ENCODE data around the gene CCDC152.
A peak's percentile ranks its signal among the peaks of the same experiment; 100 is the strongest.

Gene CCDC152

DNA sequence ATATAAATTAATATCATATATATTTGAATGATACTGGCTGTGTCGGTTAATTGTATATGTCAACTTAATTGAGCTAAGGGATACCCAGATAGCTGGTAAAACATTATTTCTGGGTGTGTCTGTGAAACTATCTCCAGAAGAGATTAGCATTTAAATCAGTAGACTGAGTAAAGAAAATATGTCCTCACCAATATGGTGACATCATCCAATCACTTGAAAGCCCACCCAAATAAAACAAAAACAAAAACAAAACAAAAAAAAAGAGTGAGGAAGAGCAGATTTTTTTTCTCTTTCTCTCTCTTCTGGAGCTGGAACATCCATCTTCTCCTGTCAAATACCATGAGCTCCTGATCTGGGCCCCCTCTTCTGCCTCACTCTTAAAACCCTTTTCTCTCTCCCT, 15.7 kb upstream of the CCDC152 start:
- TF ChIP-seq ZFX (IDR thresholded peaks at IDR 0.05), result no peak
- TF ChIP-seq, protein P1, sequence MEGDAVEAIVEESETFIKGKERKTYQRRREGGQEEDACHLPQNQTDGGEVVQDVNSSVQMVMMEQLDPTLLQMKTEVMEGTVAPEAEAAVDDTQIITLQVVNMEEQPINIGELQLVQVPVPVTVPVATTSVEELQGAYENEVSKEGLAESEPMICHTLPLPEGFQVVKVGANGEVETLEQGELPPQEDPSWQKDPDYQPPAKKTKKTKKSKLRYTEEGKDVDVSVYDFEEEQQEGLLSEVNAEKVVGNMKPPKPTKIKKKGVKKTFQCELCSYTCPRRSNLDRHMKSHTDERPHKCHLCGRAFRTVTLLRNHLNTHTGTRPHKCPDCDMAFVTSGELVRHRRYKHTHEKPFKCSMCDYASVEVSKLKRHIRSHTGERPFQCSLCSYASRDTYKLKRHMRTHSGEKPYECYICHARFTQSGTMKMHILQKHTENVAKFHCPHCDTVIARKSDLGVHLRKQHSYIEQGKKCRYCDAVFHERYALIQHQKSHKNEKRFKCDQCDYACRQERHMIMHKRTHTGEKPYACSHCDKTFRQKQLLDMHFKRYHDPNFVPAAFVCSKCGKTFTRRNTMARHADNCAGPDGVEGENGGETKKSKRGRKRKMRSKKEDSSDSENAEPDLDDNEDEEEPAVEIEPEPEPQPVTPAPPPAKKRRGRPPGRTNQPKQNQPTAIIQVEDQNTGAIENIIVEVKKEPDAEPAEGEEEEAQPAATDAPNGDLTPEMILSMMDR (conservative IDR thresholded peaks at IDR 0.05), result no peak
- no peak overlapping the region for H3K27ac ChIP-seq

DNA sequence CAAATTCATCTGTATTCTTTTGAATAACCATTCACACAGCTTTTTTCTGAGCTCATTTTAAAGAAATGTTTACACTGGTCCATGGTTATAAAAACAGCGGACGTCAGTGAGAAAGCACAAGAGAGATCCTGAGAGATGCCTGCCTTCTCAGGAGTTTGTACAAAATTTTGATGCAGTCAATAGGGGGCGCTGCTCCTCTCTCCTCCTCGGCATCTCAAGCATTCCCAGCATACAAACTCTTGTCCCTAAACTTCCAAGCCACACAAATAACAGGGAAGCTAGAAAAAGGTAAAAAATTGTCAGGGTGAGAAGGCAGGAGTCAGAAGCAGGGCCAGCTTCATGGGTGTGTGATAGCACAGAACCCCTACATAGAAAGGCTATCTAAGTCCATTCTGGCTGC, 11.2 kb upstream of the CCDC152 start:
- H3K27ac ChIP-seq, result no peak overlapping the region
- TF ChIP-seq, protein P1 (conservative IDR thresholded peaks at IDR 0.05), result peak; percentile 65
- TF ChIP-seq ZFX (IDR thresholded peaks at IDR 0.05), result no peak

DNA sequence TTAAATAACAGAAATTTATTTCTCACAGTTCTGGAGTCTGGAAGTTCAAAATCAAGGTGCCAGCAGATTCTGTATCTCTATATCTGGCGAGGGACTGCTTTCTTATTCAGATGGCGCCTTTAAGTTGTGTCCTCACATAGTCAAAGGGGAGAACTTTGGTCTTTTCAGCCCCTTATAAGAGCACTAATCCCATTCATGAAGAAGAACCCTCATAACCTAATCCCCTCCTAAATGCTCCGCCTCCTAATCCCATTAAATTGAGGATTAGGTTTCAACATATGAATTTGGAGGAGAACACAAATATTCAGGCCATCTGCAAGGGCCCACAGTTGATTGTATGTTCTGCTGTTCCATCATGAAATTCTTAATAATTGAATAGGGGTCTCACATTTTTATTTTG, 10.8 kb upstream of the CCDC152 start:
- no peak overlapping the region for H3K27ac ChIP-seq
- no peak for TF ChIP-seq ZFX (IDR thresholded peaks at IDR 0.05)
- TF ChIP-seq, protein P1 (conservative IDR thresholded peaks at IDR 0.05), result no peak

DNA sequence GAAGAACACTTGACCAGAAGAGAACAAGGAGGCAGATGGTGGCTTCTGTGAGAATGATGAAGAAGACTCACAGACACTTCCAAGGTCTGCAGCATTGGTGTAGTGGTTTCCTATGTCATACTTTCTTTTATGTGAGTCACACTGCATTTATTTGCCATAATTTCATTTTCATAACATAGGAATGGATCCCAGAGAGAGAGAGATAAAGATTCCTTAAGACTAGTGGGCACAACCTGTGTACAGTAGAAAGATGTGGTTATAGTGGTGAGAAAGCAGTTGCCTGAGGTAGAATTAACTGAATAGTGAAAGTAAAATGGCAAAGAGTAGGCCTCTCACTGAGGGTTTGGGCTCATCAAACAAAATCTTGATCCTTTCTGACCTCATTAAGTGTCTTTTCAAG, 7.6 kb upstream of the CCDC152 start:
- H3K27ac ChIP-seq, result no peak overlapping the region
- TF ChIP-seq, protein P1 (conservative IDR thresholded peaks at IDR 0.05), result no peak
- TF ChIP-seq ZFX (IDR thresholded peaks at IDR 0.05), result no peak

DNA sequence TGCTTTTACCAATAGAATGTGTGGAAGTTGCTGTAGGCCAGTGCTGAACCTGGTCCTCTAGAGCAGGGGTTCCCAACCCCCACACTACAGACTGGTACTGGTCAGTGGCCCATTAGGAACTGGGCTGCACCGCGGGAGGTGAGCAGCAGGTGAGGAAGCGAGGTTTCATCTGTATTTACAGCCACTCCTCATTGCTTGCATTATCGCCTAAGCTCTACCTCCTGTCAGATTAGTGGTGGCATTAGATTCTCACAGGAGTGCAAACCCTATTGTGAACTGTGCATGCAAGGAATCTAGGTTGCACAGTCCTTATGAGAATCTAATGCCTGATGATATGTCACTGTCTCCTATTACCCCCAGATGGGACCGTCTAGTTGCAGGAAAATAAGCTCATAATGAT, 6.1 kb upstream of the CCDC152 start:
- TF ChIP-seq, protein P1 (conservative IDR thresholded peaks at IDR 0.05), result no peak
- TF ChIP-seq ZFX (IDR thresholded peaks at IDR 0.05), result no peak

DNA sequence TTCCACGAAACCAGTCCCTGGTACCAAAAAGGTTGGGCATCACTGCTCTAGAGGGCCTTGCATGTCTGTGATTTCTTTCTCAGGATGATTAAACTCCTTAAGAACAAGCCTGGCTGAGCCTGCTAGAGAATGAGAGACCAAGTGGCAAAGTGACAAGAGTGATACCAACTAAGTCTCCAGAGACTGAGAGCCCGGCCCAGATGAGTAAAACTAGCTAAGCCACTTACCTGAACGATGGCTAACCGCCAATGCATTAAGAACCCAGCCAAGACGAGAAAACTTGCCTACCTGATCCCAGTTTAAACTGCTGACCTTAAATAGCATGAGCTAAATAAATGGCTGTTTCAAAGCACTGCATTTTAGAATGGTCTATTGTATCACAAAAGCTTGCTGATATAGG, 5.6 kb upstream of the CCDC152 start:
- no peak overlapping the region for H3K27ac ChIP-seq
- no peak for TF ChIP-seq ZFX (IDR thresholded peaks at IDR 0.05)
- TF ChIP-seq, protein P1 (conservative IDR thresholded peaks at IDR 0.05), result no peak

More for the DNA sequence above, 6.1 kb upstream of the CCDC152 start:
- peak overlapping the region; percentile 28; the same call in 1 of the 2 replicates for H3K27ac ChIP-seq

DNA sequence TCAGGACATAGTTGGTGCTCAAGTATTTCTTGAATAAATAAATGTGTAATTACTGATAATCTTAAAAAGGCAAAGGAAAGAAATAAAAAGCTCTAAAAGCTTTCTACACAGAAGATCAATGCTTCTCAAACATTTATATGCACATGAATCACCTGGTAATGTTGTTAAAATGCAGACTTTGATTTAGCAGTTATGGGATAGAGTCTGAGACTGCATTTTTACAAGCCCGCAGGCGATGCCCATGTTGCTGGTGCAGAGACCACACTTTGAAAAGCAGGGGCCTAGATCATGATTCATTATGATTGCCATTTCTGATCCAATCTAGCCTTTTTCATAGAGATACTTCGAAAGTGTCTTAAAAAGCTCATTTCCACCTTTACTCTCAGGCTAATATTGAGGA, 3.5 kb upstream of the CCDC152 start:
- TF ChIP-seq ZFX (IDR thresholded peaks at IDR 0.05), result no peak
- TF ChIP-seq, protein P1 (conservative IDR thresholded peaks at IDR 0.05), result no peak
- no peak overlapping the region for H3K27ac ChIP-seq

Measured in C4-2B (cell line).